ENCODE data around the gene C1orf122.

Gene C1orf122

GRCh38 chr1:37850352-37850955, 42.9 kb downstream of the C1orf122 start:
- H3K14ac ChIP-seq (ENCODE audit: low read length in 2 of 2), result no peak overlapping the region
- no peak overlapping the region for H3K27ac ChIP-seq (ENCODE audit: low read length, poor library complexity, severe bottlenecking)
- H2BK15ac ChIP-seq (ENCODE audit: low read depth, poor library complexity, severe bottlenecking), result no peak overlapping the region
- H4K8ac ChIP-seq (ENCODE audit: low read length), result no peak overlapping the region
- no peak overlapping the region for H2AFZ ChIP-seq (ENCODE audit: low read depth, low read length)
- no peak overlapping the region for H2AK5ac ChIP-seq (ENCODE audit: low read length, severe bottlenecking)
- peak; percentile 28 for DNase-seq
- H3K4me3 ChIP-seq (ENCODE audit: insufficient read depth in 1 of 2, low read depth in 1 of 2, low read length in 2 of 2), result no peak overlapping the region
- H3K27me3 ChIP-seq (ENCODE audit: control insufficient read depth in 1 of 2, insufficient read depth in 1 of 2, low read length in 2 of 2), result no peaks in the 10 kb centered on the region
- no peaks in the 10 kb centered on the region for H3K9me3 ChIP-seq (ENCODE audit: control insufficient read depth, low read length)
- H4K91ac ChIP-seq (ENCODE audit: low read length), result no peak overlapping the region
- no peak overlapping the region for H2BK12ac ChIP-seq (ENCODE audit: low read length in 2 of 2)
- no peak overlapping the region for H2BK120ac ChIP-seq (ENCODE audit: low read depth, low read length)
- no peak overlapping the region for H2BK5ac ChIP-seq (ENCODE audit: low read depth, low read length, poor library complexity, severe bottlenecking)
- H3K4ac ChIP-seq (ENCODE audit: low read depth in 1 of 2, low read length in 2 of 2), result no peak overlapping the region
- WGBS, result 98% methylated on average over 4 of the region's 6 CpGs
- H3K4me2 ChIP-seq (ENCODE audit: low read length, poor library complexity, severe bottlenecking), result no peak overlapping the region
- peaks cover 21% of the 10 kb centered on the region for H3K79me1 ChIP-seq (replicated peaks; ENCODE audit: low read length, poor library complexity, severe bottlenecking)
- no peak overlapping the region for H3K9ac ChIP-seq (ENCODE audit: low read length)
- no peaks in the 10 kb centered on the region for H3K4me1 ChIP-seq (ENCODE audit: control insufficient read depth, insufficient read depth, low read depth, low read length)
- H3K18ac ChIP-seq (ENCODE audit: low read depth in 1 of 2, low read length in 2 of 2), result no peak overlapping the region
- peaks cover 7 to 58% of the 10 kb centered on the region in 2 experiments for H3K36me3 ChIP-seq (ENCODE audit: control insufficient read depth in 1 of 2, insufficient read depth in 2 of 2, low read depth in 1 of 2, low read length in 2 of 2)
- H3K23ac ChIP-seq (ENCODE audit: low read length in 2 of 2), result no peak overlapping the region

- H3K18ac ChIP-seq (ENCODE audit: low read depth in 1 of 2, low read length in 2 of 2), result no peak overlapping the region
- peaks cover 21% of the 10 kb centered on the region for H3K79me1 ChIP-seq (replicated peaks; ENCODE audit: low read length, poor library complexity, severe bottlenecking)
Observed at GRCh38 chr1:37851262-37851661, 43.7 kb downstream of the C1orf122 start.

GRCh38 chr1:37851782-37852210, 44.2 kb downstream of the C1orf122 start:
- H3K27ac ChIP-seq (ENCODE audit: low read length, poor library complexity, severe bottlenecking), result no peak overlapping the region
- no peak overlapping the region for H3K4me3 ChIP-seq (ENCODE audit: insufficient read depth in 1 of 2, low read depth in 1 of 2, low read length in 2 of 2)
- H3K4me1 ChIP-seq (ENCODE audit: control insufficient read depth, insufficient read depth, low read depth, low read length), result no peaks in the 10 kb centered on the region
- WGBS, result 94% methylated on average over 2 of the region's 2 CpGs
- no peak overlapping the region for H2AFZ ChIP-seq (ENCODE audit: low read depth, low read length)
- H4K8ac ChIP-seq (ENCODE audit: low read length), result no peak overlapping the region
- no peak overlapping the region for H3K4me2 ChIP-seq (ENCODE audit: low read length, poor library complexity, severe bottlenecking)
- no peak overlapping the region for H2BK5ac ChIP-seq (ENCODE audit: low read depth, low read length, poor library complexity, severe bottlenecking)
- no peaks in the 10 kb centered on the region for H3K27me3 ChIP-seq (ENCODE audit: control insufficient read depth in 1 of 2, insufficient read depth in 1 of 2, low read length in 2 of 2)
- no peaks in the 10 kb centered on the region for H3K9me3 ChIP-seq (ENCODE audit: control insufficient read depth, low read length)
- peaks cover 21% of the 10 kb centered on the region for H3K79me1 ChIP-seq (replicated peaks; ENCODE audit: low read length, poor library complexity, severe bottlenecking)
- H4K91ac ChIP-seq (ENCODE audit: low read length), result no peak overlapping the region
- no peak overlapping the region for H3K23ac ChIP-seq (ENCODE audit: low read length in 2 of 2)
- H2BK120ac ChIP-seq (ENCODE audit: low read depth, low read length), result no peak overlapping the region
- no peak overlapping the region for H3K4ac ChIP-seq (ENCODE audit: low read depth in 1 of 2, low read length in 2 of 2)
- peaks cover 7 to 50% of the 10 kb centered on the region in 2 experiments for H3K36me3 ChIP-seq (ENCODE audit: control insufficient read depth in 1 of 2, insufficient read depth in 2 of 2, low read depth in 1 of 2, low read length in 2 of 2)
- DNase-seq, result no peak
- no peak overlapping the region for H2AK5ac ChIP-seq (ENCODE audit: low read length, severe bottlenecking)
- H3K18ac ChIP-seq (ENCODE audit: low read depth in 1 of 2, low read length in 2 of 2), result no peak overlapping the region
- no peak overlapping the region for H2BK15ac ChIP-seq (ENCODE audit: low read depth, poor library complexity, severe bottlenecking)
- H3K9ac ChIP-seq (ENCODE audit: low read length), result no peak overlapping the region
- no peak overlapping the region for H3K14ac ChIP-seq (ENCODE audit: low read length in 2 of 2)
- no peak overlapping the region for H2BK12ac ChIP-seq (ENCODE audit: low read length in 2 of 2)

More at GRCh38 chr1:37851262-37851661, 43.7 kb downstream of the C1orf122 start:
- Histone ChIP-seq H3K27me3 (ENCODE audit: control insufficient read depth in 1 of 2, insufficient read depth in 1 of 2, low read length in 2 of 2) (no peaks in the 10 kb centered on the region), H4K91ac (ENCODE audit: low read length) (no peak overlapping the region), H2AK5ac (ENCODE audit: low read length, severe bottlenecking) (no peak overlapping the region), H3K4me2 (ENCODE audit: low read length, poor library complexity, severe bottlenecking) (no peak overlapping the region), H3K9me3 (ENCODE audit: control insufficient read depth, low read length) (no peaks in the 10 kb centered on the region), H3K9ac (ENCODE audit: low read length) (no peak overlapping the region), H2BK5ac (ENCODE audit: low read depth, low read length, poor library complexity, severe bottlenecking) (no peak overlapping the region), H2BK120ac (ENCODE audit: low read depth, low read length) (no peak overlapping the region), H3K4me1 (ENCODE audit: control insufficient read depth, insufficient read depth, low read depth, low read length) (no peaks in the 10 kb centered on the region), H2AFZ (ENCODE audit: low read depth, low read length) (no peak overlapping the region), H3K27ac (ENCODE audit: low read length, poor library complexity, severe bottlenecking) (no peak overlapping the region), H2BK12ac (ENCODE audit: low read length in 2 of 2) (no peak overlapping the region), H3K4ac (ENCODE audit: low read depth in 1 of 2, low read length in 2 of 2) (no peak overlapping the region), H4K8ac (ENCODE audit: low read length) (no peak overlapping the region), H2BK15ac (ENCODE audit: low read depth, poor library complexity, severe bottlenecking) (no peak overlapping the region), H3K36me3 (ENCODE audit: control insufficient read depth in 1 of 2, insufficient read depth in 2 of 2, low read depth in 1 of 2, low read length in 2 of 2) (peaks cover 7 to 51% of the 10 kb centered on the region in 2 experiments), H3K23ac (ENCODE audit: low read length in 2 of 2) (no peak overlapping the region), H3K14ac (ENCODE audit: low read length in 2 of 2) (no peak overlapping the region), H3K4me3 (ENCODE audit: insufficient read depth in 1 of 2, low read depth in 1 of 2, low read length in 2 of 2) (no peak overlapping the region)
- no peak for DNase-seq

DNA sequence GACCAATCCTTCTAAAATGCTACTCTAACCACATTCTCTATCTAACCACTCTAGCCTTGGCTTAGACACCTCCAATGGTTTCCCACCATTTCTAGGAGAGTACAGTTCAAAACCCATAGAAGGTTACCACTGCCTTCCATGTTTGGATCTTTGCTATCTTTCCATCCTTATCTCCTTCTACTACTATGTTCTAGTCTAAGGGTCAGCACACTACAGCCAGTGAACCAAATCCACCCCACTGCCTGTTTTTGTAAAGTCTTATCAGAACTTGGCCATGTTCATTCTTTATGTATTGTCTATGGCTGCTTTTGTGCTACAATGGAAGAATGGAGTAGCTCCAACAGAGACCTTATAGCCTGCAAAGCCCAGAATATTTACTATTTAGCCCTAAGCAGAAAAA, 45.6 kb downstream of the C1orf122 start:
- Histone ChIP-seq H2BK120ac (ENCODE audit: low read depth, low read length) (no peak overlapping the region), H3K4me1 (ENCODE audit: control insufficient read depth, insufficient read depth, low read depth, low read length) (no peaks in the 10 kb centered on the region), H2BK5ac (ENCODE audit: low read depth, low read length, poor library complexity, severe bottlenecking) (no peak overlapping the region), H3K9ac (ENCODE audit: low read length) (no peak overlapping the region), H3K14ac (ENCODE audit: low read length in 2 of 2) (no peak overlapping the region), H3K4me3 (ENCODE audit: insufficient read depth in 1 of 2, low read depth in 1 of 2, low read length in 2 of 2) (no peak overlapping the region), H3K4me2 (ENCODE audit: low read length, poor library complexity, severe bottlenecking) (no peak overlapping the region), H2AK5ac (ENCODE audit: low read length, severe bottlenecking) (no peak overlapping the region), H3K79me1 (replicated peaks; ENCODE audit: low read length, poor library complexity, severe bottlenecking) (peaks cover 24% of the 10 kb centered on the region), H3K18ac (ENCODE audit: low read depth in 1 of 2, low read length in 2 of 2) (no peak overlapping the region), H2BK12ac (ENCODE audit: low read length in 2 of 2) (no peak overlapping the region), H3K27me3 (ENCODE audit: control insufficient read depth in 1 of 2, insufficient read depth in 1 of 2, low read length in 2 of 2) (no peaks in the 10 kb centered on the region), H4K91ac (ENCODE audit: low read length) (no peak overlapping the region), H4K8ac (ENCODE audit: low read length) (no peak overlapping the region), H2AFZ (ENCODE audit: low read depth, low read length) (no peak overlapping the region), H3K23ac (ENCODE audit: low read length in 2 of 2) (no peak overlapping the region), H3K27ac (ENCODE audit: low read length, poor library complexity, severe bottlenecking) (no peak overlapping the region), H3K9me3 (ENCODE audit: control insufficient read depth, low read length) (no peaks in the 10 kb centered on the region), H2BK15ac (ENCODE audit: low read depth, poor library complexity, severe bottlenecking) (no peak overlapping the region), H3K4ac (ENCODE audit: low read depth in 1 of 2, low read length in 2 of 2) (no peak overlapping the region), H3K36me3 (ENCODE audit: control insufficient read depth in 1 of 2, insufficient read depth in 2 of 2, low read depth in 1 of 2, low read length in 2 of 2) (peaks cover 9 to 44% of the 10 kb centered on the region in 2 experiments)
- DNase-seq, result no peak
